ENCODE results near the gene FITM1.

Gene FITM1

DNA sequence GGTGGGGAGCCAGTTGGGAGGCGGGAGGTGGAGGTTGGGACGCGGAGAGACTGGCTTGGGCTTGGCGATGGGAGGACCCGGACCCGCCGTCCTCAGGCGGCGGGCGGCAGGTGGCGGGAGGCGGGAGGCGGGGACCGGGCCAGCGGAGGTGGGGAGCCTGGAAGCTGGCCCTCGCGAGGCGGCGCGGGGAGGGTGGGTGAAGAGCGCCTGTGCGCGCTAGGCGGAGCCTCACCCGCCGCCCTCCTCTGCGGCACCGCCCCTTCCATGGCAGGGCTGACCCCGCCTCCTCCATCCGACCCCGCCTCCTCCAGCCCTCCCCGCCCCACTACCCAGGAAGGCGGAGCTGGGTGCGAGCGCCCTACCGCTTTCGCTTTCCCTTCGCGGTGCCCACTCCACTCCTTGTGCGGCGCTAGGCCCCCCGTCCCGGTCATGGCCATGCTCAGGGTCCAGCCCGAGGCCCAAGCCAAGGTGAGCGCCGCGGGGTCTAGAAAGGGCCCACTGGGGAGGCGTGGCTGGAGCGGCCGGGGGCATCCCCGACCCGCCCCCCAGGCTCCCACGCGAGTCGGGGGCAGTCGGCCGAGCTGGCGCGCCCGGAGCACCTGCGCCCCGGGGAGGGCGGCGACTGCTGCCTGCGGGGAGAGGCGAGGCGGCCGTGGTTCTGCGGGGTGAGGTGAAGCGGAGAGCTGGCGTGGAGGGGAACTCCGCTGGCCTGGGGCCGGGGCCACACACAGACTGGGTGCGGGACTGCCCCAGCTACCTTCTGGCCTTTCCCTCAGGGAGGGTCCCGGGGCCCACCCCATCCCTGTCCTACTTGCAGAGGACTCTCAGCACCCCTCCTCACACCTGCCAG, 5.6 kb downstream of the FITM1 start, which contains the start of gene PSME1:
PSME1 (plus strand) TSS at position 361 of the 850 bp plus-strand sequence; CDS start at position 430, 69 bp downstream.
- peak; percentile 80 for DNase-seq (ENCODE audit: low read depth)
- H3K4me3 ChIP-seq (ENCODE audit: low read length), result peak within 1 kb of the TSS; percentile 79
- TF ChIP-seq, protein P1, sequence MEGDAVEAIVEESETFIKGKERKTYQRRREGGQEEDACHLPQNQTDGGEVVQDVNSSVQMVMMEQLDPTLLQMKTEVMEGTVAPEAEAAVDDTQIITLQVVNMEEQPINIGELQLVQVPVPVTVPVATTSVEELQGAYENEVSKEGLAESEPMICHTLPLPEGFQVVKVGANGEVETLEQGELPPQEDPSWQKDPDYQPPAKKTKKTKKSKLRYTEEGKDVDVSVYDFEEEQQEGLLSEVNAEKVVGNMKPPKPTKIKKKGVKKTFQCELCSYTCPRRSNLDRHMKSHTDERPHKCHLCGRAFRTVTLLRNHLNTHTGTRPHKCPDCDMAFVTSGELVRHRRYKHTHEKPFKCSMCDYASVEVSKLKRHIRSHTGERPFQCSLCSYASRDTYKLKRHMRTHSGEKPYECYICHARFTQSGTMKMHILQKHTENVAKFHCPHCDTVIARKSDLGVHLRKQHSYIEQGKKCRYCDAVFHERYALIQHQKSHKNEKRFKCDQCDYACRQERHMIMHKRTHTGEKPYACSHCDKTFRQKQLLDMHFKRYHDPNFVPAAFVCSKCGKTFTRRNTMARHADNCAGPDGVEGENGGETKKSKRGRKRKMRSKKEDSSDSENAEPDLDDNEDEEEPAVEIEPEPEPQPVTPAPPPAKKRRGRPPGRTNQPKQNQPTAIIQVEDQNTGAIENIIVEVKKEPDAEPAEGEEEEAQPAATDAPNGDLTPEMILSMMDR (conservative IDR thresholded peaks at IDR 0.05; ENCODE audit: low read length), result no peak

- no peak for DNase-seq (ENCODE audit: low read depth)
- peak overlapping the region; percentile 79 for H3K4me3 ChIP-seq (ENCODE audit: low read length)
- TF ChIP-seq, protein P1 (conservative IDR thresholded peaks at IDR 0.05; ENCODE audit: low read length), result no peak
These were observed 6.4 kb downstream of the FITM1 start for GRCh38 chr14:24136684-24137528.

- TF ChIP-seq, protein P1 (conservative IDR thresholded peaks at IDR 0.05; ENCODE audit: low read length), result no peak
- no peak for DNase-seq (ENCODE audit: low read depth)
- peak overlapping the region; percentile 79 for H3K4me3 ChIP-seq (ENCODE audit: low read length)
These were observed 7.3 kb downstream of the FITM1 start for GRCh38 chr14:24137529-24138395.

- H3K4me3 ChIP-seq (ENCODE audit: low read length), result no peak overlapping the region
- TF ChIP-seq, protein P1 (conservative IDR thresholded peaks at IDR 0.05; ENCODE audit: low read length), result no peak
- no peak for DNase-seq (ENCODE audit: low read depth)
These were observed 8.2 kb downstream of the FITM1 start for GRCh38 chr14:24138396-24139271.

DNA sequence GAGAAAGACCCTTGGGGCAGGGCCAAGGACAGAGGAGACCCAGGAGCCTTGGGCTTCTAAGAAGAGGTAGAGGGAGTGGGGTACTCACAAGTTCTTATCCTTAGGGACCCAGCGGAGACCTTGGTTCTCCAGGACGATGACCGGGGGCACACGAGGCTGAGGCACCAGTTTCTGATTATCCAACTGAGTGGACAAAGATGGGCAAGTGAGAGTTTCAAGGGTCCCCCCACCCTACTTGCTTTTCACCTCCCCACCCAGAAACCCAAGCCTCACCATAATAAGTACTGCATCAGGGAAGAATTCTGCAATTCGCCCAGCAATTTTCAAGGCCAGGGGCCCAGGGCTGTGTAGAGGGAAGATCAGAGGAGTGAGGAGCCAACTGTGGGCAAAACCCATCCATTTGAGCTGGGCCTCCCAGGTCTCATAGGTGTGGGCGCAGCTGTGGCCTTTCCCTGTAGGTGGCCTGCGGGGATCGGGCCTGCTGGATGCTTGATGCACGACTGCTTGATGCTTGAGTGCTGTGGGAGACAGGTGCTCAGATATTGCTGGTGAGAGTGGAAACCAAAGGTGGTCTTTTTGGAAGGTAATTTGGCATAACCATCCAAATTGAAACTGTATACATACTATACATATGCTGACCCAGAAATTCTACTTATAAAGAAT, 8.9 kb downstream of the FITM1 start:
- H3K4me3 ChIP-seq (ENCODE audit: low read length), result no peak overlapping the region
- TF ChIP-seq, protein P1 (conservative IDR thresholded peaks at IDR 0.05; ENCODE audit: low read length), result no peak
- DNase-seq (ENCODE audit: low read depth), result no peak

Measured in AG10803 (cell line).